GM23338 (cell line): ENCODE data around the gene ZNF532. TPM values are rescaled to one million over a fixed set of nuclear protein-coding genes. Genes with fewer than 3 reads are reported as not detected.

Experiments used
- ATAC-seq: fragments of 200-7000 bp; cut with Tn5 transposase; 3 replicates; pipeline ENCODE4 v1.9.1; 2020
- DNase-seq: peaks from one replicate; pipeline ENCODE4 v3.0.0-alpha.2; 2015; ENCODE audit warnings: low spot score
- H2AFZ ChIP-seq: fragments of 200-600 bp; sonication (generic); 2 replicates; pipeline ENCODE4 v1.8.0; 2016; ENCODE audit warnings: antibody characterized with exemption, mild to moderate bottlenecking, moderate library complexity
- H3F3A ChIP-seq: fragments of 200-600 bp; sonication (generic); replicated peaks from 2 replicates; pipeline ENCODE4 v1.8.0; 2017; ENCODE audit warnings: antibody characterized with exemption, mixed run types, low read depth
- H3K27ac ChIP-seq: fragments of 200-600 bp; sonication (generic); 2 replicates; pipeline ENCODE4 v1.6.1; 2016; ENCODE audit warnings: low read depth
- H3K27me3 ChIP-seq: fragments of 200-600 bp; sonication (generic); 2 replicates; pipeline ENCODE4 v1.8.0; 2016; ENCODE audit warnings: mild to moderate bottlenecking, mixed run types, moderate library complexity; ENCODE audit not compliant: insufficient read depth
- H3K36me3 ChIP-seq: fragments of 200-600 bp; sonication (generic); 2 replicates; pipeline ENCODE4 v1.8.0; 2016; ENCODE audit warnings: mild to moderate bottlenecking; ENCODE audit not compliant: insufficient read depth
- H3K4me1 ChIP-seq: fragments of 200-600 bp; sonication (generic); 2 replicates; pipeline ENCODE4 v1.8.0; 2016; ENCODE audit warnings: mild to moderate bottlenecking, moderate library complexity; ENCODE audit not compliant: insufficient read depth
- H3K4me2 ChIP-seq: fragments of 200-600 bp; sonication (generic); 2 replicates; pipeline ENCODE4 v1.7.1; 2017; ENCODE audit warnings: mixed run types
- H3K4me3 ChIP-seq: fragments of 200-600 bp; sonication (generic); 2 replicates; pipeline ENCODE4 v1.6.1; 2016; ENCODE audit warnings: mixed run types
- H3K79me2 ChIP-seq: fragments of 200-600 bp; sonication (generic); replicated peaks from 2 replicates; pipeline ENCODE4 v1.8.0; 2017; ENCODE audit warnings: mild to moderate bottlenecking; ENCODE audit not compliant: insufficient read depth
- H3K9me2 ChIP-seq: fragments of 200-600 bp; sonication (generic); 2 replicates; pipeline ENCODE4 v1.8.0; 2017; ENCODE audit not compliant: insufficient read depth
- H4K20me1 ChIP-seq: fragments of 200-600 bp; sonication (generic); replicated peaks from 2 replicates; pipeline ENCODE4 v1.8.0; 2017; ENCODE audit warnings: mild to moderate bottlenecking; ENCODE audit not compliant: insufficient read depth
- H3K27ac Mint-ChIP-seq: 2 replicates; pipeline ENCODE4 v1.8.0; 2020; ENCODE audit warnings: inconsistent platforms, mild to moderate bottlenecking, moderate library complexity, mixed read lengths
- H3K27me3 Mint-ChIP-seq: 3 replicates; pipeline ENCODE4 v1.8.0; 2022; ENCODE audit warnings: low read depth, mild to moderate bottlenecking, moderate library complexity, mixed read lengths, inconsistent platforms; ENCODE audit not compliant: insufficient read depth, poor library complexity
- H3K36me3 Mint-ChIP-seq: 3 replicates; pipeline ENCODE4 v1.8.0; 2021; ENCODE audit warnings: low read depth, mild to moderate bottlenecking, inconsistent platforms, moderate library complexity, mixed read lengths
- H3K4me1 Mint-ChIP-seq: 3 replicates; pipeline ENCODE4 v1.8.0; 2020; ENCODE audit warnings: mild to moderate bottlenecking, inconsistent platforms, mixed read lengths
- H3K4me3 Mint-ChIP-seq: 3 replicates; pipeline ENCODE4 v1.8.0; 2021; ENCODE audit warnings: moderate library complexity, mild to moderate bottlenecking, inconsistent platforms, mixed read lengths
- H3K9me3 Mint-ChIP-seq: 3 replicates; pipeline ENCODE4 v1.8.0; 2020; ENCODE audit warnings: moderate library complexity, mild to moderate bottlenecking, inconsistent platforms, mixed read lengths
- CREB1 ChIP-seq: fragments of 250-450 bp; sonication (Bioruptor Pico); IDR thresholded peaks from 2 replicates; pipeline ENCODE4 v1.5.0; 2020; ENCODE audit warnings: low read depth, mild to moderate bottlenecking, moderate library complexity
- EZH2 ChIP-seq: fragments of 200-600 bp; sonication (generic); IDR thresholded peaks from one replicate; pipeline ENCODE4 v1.8.0; 2017; ENCODE audit warnings: antibody characterized with exemption, mild to moderate bottlenecking, low read depth; ENCODE audit not compliant: unreplicated experiment
- EZH2phosphoT487 ChIP-seq: fragments of 200-600 bp; sonication (generic); IDR thresholded peaks from one replicate; pipeline ENCODE4 v1.8.1; 2018; ENCODE audit warnings: antibody characterized with exemption; ENCODE audit not compliant: unreplicated experiment
- JUNB ChIP-seq: IDR thresholded peaks from one replicate; pipeline ENCODE4 v1.6.1; 2016; ENCODE audit warnings: antibody characterized with exemption; ENCODE audit not compliant: unreplicated experiment
- NANOG ChIP-seq: IDR thresholded peaks from 2 replicates; pipeline ENCODE4 v1.6.1; 2016; ENCODE audit warnings: antibody characterized with exemption, borderline replicate concordance
- POLR2AphosphoS5 ChIP-seq: IDR thresholded peaks from 2 replicates; pipeline ENCODE4 v1.6.1; 2016; ENCODE audit warnings: antibody characterized with exemption, low read depth
- STAT1 ChIP-seq: IDR thresholded peaks from one replicate; pipeline ENCODE4 v1.6.1; 2016; ENCODE audit warnings: antibody characterized with exemption; ENCODE audit not compliant: unreplicated experiment
- ZNF114 ChIP-seq: fragments of 250-450 bp; sonication (Bioruptor Pico); IDR thresholded peaks from 2 replicates; pipeline ENCODE4 v1.5.0; 2020; ENCODE audit warnings: mild to moderate bottlenecking, moderate library complexity
- ZNF331 ChIP-seq: fragments of 250-450 bp; sonication (Bioruptor Pico); IDR thresholded peaks from 2 replicates; pipeline ENCODE4 v1.5.0; 2020; ENCODE audit warnings: low read depth, mild to moderate bottlenecking, moderate library complexity
- polyA plus RNA-seq: library from polyadenylated mRNA; unstranded; fragments of >200 nt; fragmentation: Nextera tagmentation; extraction: Ambion mirVana; gene quantifications from 2 replicates; pipeline ENCODE4 v1.2.1, GENCODE V29; 2016
- total RNA-seq: library from RNA; depleted of rRNA; stranded (reverse); fragments of >200 nt; shearing (Covaris generic); gene quantifications from 2 replicates; pipeline ENCODE4 v1.2.3, GENCODE V29; 2014
- TF ChIP-seq, protein P1 (sequence below): IDR thresholded peaks from one replicate; pipeline ENCODE4 v1.6.1; 2018; ENCODE audit warnings: antibody characterized with exemption; ENCODE audit not compliant: unreplicated experiment
- TF ChIP-seq, protein P2 (sequence below): fragments of 250-450 bp; sonication (Bioruptor Pico); IDR thresholded peaks from 2 replicates; pipeline ENCODE4 v1.5.0; 2020; ENCODE audit warnings: mild to moderate bottlenecking, moderate library complexity
- TF ChIP-seq, protein P3 (sequence below), 2 experiments: fragments of 200-600 bp in 1 of 2; sonication (generic) in 1 of 2; conservative IDR thresholded peaks; 2 replicates each; pipeline versions ENCODE4 v1.5.1 to v1.6.1; 2016 to 2017; ENCODE audit warnings: antibody characterized with exemption in 2 of 2, low read depth in 2 of 2, mild to moderate bottlenecking in 2 of 2, moderate library complexity in 1 of 2
- TF ChIP-seq, protein P4 (sequence below): IDR thresholded peaks from 2 replicates; pipeline ENCODE4 v1.6.1; 2016; ENCODE audit warnings: antibody characterized with exemption

The ZNF532 gene
- total and polyA plus RNA-seq, 2 experiments from 2014 or later = 51.5 to 225 TPM

DNA sequence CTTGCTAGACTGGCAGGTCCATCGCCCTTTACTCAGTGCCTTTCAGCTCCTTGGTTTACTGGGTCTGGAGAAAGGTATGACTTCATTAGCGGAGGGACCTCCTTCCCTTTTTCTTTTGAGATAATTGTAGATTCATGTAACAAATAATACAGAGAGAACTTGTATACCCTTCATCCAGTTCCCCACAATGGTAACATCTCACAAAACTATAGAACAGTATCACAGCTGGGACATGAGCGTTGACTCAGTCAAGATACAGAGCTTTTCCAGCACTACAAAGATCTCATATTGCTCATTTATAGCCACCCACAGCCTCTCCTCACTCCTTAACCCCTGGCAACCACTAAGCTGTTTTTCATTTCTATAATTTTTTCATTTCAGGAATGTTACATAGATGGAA is 59.8 kb downstream of the ZNF532 start:
- ATAC-seq = no peak
- Histone ChIP-seq H3K79me2 (peaks cover 100% of the 10 kb centered on the region), H3K36me3 (peaks cover 29% of the 10 kb centered on the region; the same call in 1 of the 2 replicates), H3K9me2 (no peaks in the 10 kb centered on the region), H3K4me3 (no peak overlapping the region), H3K27me3 (no peaks in the 10 kb centered on the region), H2AFZ (no peak overlapping the region), H3K27ac (peak overlapping the region; percentile 40; the same call in 1 of the 2 replicates), H3F3A (peaks cover 25% of the 10 kb centered on the region; the same call in 1 of the 2 replicates), H3K4me1 (peaks cover 53% of the 10 kb centered on the region), H3K4me2 (no peak overlapping the region; the same call in 1 of the 2 replicates), H4K20me1 (peaks cover 48% of the 10 kb centered on the region)
- H3K4me3 Mint-ChIP-seq = no peak overlapping the region
- DNase-seq = no peak
- TF ChIP-seq EZH2phosphoT487 = no peak
- TF ChIP-seq STAT1 = no peak
- TF ChIP-seq POLR2AphosphoS5 = no peak
- TF ChIP-seq, protein P1, sequence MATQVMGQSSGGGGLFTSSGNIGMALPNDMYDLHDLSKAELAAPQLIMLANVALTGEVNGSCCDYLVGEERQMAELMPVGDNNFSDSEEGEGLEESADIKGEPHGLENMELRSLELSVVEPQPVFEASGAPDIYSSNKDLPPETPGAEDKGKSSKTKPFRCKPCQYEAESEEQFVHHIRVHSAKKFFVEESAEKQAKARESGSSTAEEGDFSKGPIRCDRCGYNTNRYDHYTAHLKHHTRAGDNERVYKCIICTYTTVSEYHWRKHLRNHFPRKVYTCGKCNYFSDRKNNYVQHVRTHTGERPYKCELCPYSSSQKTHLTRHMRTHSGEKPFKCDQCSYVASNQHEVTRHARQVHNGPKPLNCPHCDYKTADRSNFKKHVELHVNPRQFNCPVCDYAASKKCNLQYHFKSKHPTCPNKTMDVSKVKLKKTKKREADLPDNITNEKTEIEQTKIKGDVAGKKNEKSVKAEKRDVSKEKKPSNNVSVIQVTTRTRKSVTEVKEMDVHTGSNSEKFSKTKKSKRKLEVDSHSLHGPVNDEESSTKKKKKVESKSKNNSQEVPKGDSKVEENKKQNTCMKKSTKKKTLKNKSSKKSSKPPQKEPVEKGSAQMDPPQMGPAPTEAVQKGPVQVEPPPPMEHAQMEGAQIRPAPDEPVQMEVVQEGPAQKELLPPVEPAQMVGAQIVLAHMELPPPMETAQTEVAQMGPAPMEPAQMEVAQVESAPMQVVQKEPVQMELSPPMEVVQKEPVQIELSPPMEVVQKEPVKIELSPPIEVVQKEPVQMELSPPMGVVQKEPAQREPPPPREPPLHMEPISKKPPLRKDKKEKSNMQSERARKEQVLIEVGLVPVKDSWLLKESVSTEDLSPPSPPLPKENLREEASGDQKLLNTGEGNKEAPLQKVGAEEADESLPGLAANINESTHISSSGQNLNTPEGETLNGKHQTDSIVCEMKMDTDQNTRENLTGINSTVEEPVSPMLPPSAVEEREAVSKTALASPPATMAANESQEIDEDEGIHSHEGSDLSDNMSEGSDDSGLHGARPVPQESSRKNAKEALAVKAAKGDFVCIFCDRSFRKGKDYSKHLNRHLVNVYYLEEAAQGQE = no peak
- no peak for TF ChIP-seq EZH2
- TF ChIP-seq, protein P2, sequence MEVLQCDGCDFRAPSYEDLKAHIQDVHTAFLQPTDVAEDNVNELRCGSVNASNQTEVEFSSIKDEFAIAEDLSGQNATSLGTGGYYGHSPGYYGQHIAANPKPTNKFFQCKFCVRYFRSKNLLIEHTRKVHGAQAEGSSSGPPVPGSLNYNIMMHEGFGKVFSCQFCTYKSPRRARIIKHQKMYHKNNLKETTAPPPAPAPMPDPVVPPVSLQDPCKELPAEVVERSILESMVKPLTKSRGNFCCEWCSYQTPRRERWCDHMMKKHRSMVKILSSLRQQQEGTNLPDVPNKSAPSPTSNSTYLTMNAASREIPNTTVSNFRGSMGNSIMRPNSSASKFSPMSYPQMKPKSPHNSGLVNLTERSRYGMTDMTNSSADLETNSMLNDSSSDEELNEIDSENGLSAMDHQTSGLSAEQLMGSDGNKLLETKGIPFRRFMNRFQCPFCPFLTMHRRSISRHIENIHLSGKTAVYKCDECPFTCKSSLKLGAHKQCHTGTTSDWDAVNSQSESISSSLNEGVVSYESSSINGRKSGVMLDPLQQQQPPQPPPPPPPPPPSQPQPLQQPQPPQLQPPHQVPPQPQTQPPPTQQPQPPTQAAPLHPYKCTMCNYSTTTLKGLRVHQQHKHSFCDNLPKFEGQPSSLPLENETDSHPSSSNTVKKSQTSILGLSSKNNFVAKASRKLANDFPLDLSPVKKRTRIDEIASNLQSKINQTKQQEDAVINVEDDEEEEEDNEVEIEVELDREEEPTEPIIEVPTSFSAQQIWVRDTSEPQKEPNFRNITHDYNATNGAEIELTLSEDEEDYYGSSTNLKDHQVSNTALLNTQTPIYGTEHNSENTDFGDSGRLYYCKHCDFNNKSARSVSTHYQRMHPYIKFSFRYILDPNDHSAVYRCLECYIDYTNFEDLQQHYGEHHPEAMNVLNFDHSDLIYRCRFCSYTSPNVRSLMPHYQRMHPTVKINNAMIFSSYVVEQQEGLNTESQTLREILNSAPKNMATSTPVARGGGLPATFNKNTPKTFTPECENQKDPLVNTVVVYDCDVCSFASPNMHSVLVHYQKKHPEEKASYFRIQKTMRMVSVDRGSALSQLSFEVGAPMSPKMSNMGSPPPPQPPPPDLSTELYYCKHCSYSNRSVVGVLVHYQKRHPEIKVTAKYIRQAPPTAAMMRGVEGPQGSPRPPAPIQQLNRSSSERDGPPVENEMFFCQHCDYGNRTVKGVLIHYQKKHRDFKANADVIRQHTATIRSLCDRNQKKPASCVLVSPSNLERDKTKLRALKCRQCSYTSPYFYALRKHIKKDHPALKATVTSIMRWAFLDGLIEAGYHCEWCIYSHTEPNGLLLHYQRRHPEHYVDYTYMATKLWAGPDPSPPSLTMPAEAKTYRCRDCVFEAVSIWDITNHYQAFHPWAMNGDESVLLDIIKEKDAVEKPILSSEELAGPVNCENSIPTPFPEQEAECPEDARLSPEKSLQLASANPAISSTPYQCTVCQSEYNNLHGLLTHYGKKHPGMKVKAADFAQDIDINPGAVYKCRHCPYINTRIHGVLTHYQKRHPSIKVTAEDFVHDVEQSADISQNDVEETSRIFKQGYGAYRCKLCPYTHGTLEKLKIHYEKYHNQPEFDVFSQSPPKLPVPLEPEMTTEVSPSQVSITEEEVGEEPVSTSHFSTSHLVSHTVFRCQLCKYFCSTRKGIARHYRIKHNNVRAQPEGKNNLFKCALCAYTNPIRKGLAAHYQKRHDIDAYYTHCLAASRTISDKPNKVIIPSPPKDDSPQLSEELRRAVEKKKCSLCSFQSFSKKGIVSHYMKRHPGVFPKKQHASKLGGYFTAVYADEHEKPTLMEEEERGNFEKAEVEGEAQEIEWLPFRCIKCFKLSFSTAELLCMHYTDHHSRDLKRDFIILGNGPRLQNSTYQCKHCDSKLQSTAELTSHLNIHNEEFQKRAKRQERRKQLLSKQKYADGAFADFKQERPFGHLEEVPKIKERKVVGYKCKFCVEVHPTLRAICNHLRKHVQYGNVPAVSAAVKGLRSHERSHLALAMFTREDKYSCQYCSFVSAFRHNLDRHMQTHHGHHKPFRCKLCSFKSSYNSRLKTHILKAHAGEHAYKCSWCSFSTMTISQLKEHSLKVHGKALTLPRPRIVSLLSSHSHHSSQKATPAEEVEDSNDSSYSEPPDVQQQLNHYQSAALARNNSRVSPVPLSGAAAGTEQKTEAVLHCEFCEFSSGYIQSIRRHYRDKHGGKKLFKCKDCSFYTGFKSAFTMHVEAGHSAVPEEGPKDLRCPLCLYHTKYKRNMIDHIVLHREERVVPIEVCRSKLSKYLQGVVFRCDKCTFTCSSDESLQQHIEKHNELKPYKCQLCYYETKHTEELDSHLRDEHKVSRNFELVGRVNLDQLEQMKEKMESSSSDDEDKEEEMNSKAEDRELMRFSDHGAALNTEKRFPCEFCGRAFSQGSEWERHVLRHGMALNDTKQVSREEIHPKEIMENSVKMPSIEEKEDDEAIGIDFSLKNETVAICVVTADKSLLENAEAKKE (CRISPR knock-in tag) = no peak
- no peak for TF ChIP-seq ZNF331 (CRISPR knock-in tag)
- TF ChIP-seq, protein P3, sequence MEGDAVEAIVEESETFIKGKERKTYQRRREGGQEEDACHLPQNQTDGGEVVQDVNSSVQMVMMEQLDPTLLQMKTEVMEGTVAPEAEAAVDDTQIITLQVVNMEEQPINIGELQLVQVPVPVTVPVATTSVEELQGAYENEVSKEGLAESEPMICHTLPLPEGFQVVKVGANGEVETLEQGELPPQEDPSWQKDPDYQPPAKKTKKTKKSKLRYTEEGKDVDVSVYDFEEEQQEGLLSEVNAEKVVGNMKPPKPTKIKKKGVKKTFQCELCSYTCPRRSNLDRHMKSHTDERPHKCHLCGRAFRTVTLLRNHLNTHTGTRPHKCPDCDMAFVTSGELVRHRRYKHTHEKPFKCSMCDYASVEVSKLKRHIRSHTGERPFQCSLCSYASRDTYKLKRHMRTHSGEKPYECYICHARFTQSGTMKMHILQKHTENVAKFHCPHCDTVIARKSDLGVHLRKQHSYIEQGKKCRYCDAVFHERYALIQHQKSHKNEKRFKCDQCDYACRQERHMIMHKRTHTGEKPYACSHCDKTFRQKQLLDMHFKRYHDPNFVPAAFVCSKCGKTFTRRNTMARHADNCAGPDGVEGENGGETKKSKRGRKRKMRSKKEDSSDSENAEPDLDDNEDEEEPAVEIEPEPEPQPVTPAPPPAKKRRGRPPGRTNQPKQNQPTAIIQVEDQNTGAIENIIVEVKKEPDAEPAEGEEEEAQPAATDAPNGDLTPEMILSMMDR (conservative IDR thresholded peaks at IDR 0.05; ENCODE audit: low read depth in 2 of 2) = no peak
- no peak for TF ChIP-seq NANOG
- TF ChIP-seq ZNF114 (CRISPR knock-in tag) = no peak
- TF ChIP-seq, protein P4, sequence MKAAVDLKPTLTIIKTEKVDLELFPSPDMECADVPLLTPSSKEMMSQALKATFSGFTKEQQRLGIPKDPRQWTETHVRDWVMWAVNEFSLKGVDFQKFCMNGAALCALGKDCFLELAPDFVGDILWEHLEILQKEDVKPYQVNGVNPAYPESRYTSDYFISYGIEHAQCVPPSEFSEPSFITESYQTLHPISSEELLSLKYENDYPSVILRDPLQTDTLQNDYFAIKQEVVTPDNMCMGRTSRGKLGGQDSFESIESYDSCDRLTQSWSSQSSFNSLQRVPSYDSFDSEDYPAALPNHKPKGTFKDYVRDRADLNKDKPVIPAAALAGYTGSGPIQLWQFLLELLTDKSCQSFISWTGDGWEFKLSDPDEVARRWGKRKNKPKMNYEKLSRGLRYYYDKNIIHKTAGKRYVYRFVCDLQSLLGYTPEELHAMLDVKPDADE = no peak
- TF ChIP-seq JUNB = no peak
- TF ChIP-seq CREB1 (CRISPR knock-in tag) = no peak
- no peaks in the 10 kb centered on the region for H3K27me3 Mint-ChIP-seq
- 0 out of 2 replicates have a peak overlapping the region, but pooled peaks have one; percentile 25 for H3K27ac Mint-ChIP-seq
- H3K36me3 Mint-ChIP-seq = peaks cover 69% of the 10 kb centered on the region
- H3K4me1 Mint-ChIP-seq = peaks cover 78% of the 10 kb centered on the region
- H3K9me3 Mint-ChIP-seq = peaks cover 8% of the 10 kb centered on the region; the same call in 2 of the 3 replicates
